Peyer's patch (tissue), 4 donors: ENCODE measurements around the gene ZNF785.
"Not testable (repeated sequence)": the region's sequence is repeated elsewhere in the genome, so short reads cannot be mapped to it uniquely, and the experiment has no call there.

ENCODE experiments used
- POLR2A ChIP-seq, 2 donors: fragments of 450-650 bp; IDR thresholded peaks; one replicate each; pipeline ENCODE4 v1.5.1; 2017; ENCODE audit warnings: antibody characterized with exemption in 2 of 2, mild to moderate bottlenecking in 2 of 2, moderate library complexity in 2 of 2
- TF ChIP-seq, protein P1 (sequence below), 6 experiments: fragments of 450-650 bp in 4 of 6; fragments of 200-600 bp in 2 of 6; sonication (generic) in 1 of 6; IDR thresholded peaks; one replicate each; pipeline ENCODE4 v1.5.1; 2017 to 2019; ENCODE audit warnings: antibody characterized with exemption in 6 of 6, mild to moderate bottlenecking in 3 of 6, moderate library complexity in 1 of 6

GRCh38 chr16:30632454-30632853 lies 47.0 kb upstream of the ZNF785 start:
- TF ChIP-seq, protein P1, sequence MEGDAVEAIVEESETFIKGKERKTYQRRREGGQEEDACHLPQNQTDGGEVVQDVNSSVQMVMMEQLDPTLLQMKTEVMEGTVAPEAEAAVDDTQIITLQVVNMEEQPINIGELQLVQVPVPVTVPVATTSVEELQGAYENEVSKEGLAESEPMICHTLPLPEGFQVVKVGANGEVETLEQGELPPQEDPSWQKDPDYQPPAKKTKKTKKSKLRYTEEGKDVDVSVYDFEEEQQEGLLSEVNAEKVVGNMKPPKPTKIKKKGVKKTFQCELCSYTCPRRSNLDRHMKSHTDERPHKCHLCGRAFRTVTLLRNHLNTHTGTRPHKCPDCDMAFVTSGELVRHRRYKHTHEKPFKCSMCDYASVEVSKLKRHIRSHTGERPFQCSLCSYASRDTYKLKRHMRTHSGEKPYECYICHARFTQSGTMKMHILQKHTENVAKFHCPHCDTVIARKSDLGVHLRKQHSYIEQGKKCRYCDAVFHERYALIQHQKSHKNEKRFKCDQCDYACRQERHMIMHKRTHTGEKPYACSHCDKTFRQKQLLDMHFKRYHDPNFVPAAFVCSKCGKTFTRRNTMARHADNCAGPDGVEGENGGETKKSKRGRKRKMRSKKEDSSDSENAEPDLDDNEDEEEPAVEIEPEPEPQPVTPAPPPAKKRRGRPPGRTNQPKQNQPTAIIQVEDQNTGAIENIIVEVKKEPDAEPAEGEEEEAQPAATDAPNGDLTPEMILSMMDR (IDR thresholded peaks at IDR 0.05) = not testable (repeated sequence)
- not testable (repeated sequence) for TF ChIP-seq POLR2A (IDR thresholded peaks at IDR 0.05)
